HepG2 (cell line): Measurements from ENCODE around the gene SLC25A1. TPM values are rescaled to one million over a fixed set of nuclear protein-coding genes. Genes with fewer than 3 reads are reported as not detected.

Experiments used
- ATAC-seq: fragments of 200-7000 bp; cut with Tn5 transposase; 3 replicates; pipeline ENCODE4 v1.9.1; 2020; ENCODE audit warnings: mild to moderate bottlenecking, moderate library complexity
- BruUV-seq: library from RNA; stranded (reverse); fragments of 400-500 nt; replicated peaks from 2 replicates; lab custom pipeline; 2021; lab: Mats Ljungman, UMichigan
- CTCF ChIA-PET: fragments of 300-600 bp; formaldehyde crosslinking; extraction: SDS; loops from one replicate; lab custom pipeline; 2021; ENCODE audit warnings: low total read pairs, inconsistent platforms, low intra/inter-chr PET ratio; lab: Yijun Ruan, JAX
- POLR2A ChIA-PET: fragments of 350-600 bp; sonication (Branson Sonifier 250); formaldehyde crosslinking; loops from one replicate; lab custom pipeline; 2020; ENCODE audit warnings: antibody characterized with exemption, inconsistent platforms; lab: Yijun Ruan, JAX
- DNase-seq: peaks from one replicate; pipeline ENCODE4 v3.0.0-alpha.2; 2015; ENCODE audit warnings: low spot score
- FAIRE-seq: peaks from 3 replicates; lab custom pipeline; 2011; peaks lifted over from hg19 to GRCh38; lab: Jason Lieb, UNC
- H2AFZ ChIP-seq: one replicate; pipeline ENCODE4 v1.6.1; 2011; ENCODE audit warnings: low read length, inconsistent platforms
- H3K27ac ChIP-seq: fragments of 300-600 bp; 3 replicates; pipeline ENCODE4 v1.8.0; 2011; ENCODE audit warnings: mixed run types, mild to moderate bottlenecking, mixed read lengths, low read length, inconsistent platforms; ENCODE audit not compliant: insufficient read depth; ENCODE audit errors: extremely low read length
- H3K27me3 ChIP-seq, 2 experiments: fragments of 200-600 bp in 1 of 2; 2 replicates in 1 of 2; 3 replicates in 1 of 2; pipeline versions ENCODE4 v1.6.0 to v1.8.0; 2011; ENCODE audit warnings: low read length in 2 of 2, mild to moderate bottlenecking in 2 of 2, moderate library complexity in 2 of 2, inconsistent platforms in 1 of 2; ENCODE audit not compliant: insufficient read depth in 2 of 2, control insufficient read depth in 1 of 2
- H3K36me3 ChIP-seq, 2 experiments: fragments of 200-600 bp in 1 of 2; replicated peaks in 1 of 2; 2 replicates in 1 of 2; 3 replicates in 1 of 2; pipeline versions ENCODE4 v1.5.1 to v1.8.0; 2011; ENCODE audit warnings: low read length in 2 of 2, inconsistent platforms in 1 of 2; ENCODE audit not compliant: insufficient read depth in 2 of 2, control insufficient read depth in 1 of 2
- H3K4me1 ChIP-seq: 2 replicates; pipeline ENCODE4 v1.5.1; 2012; ENCODE audit warnings: low read length, inconsistent platforms; ENCODE audit not compliant: insufficient read depth
- H3K4me2 ChIP-seq: 2 replicates; pipeline ENCODE4 v1.6.0; 2011; ENCODE audit warnings: low read depth, low read length, inconsistent platforms
- H3K4me3 ChIP-seq, 3 experiments: fragments of 200-600 bp in 1 of 3; sonication (generic), shearing (Covaris generic) in 1 of 3; replicated peaks in 1 of 3; 2 replicates each; pipeline ENCODE4 v1.5.1; 2011 to 2016; ENCODE audit warnings: low read length in 3 of 3, inconsistent platforms in 2 of 3, low read depth in 2 of 3, mild to moderate bottlenecking in 2 of 3, control low read depth in 1 of 3, mixed read lengths in 1 of 3; ENCODE audit not compliant: insufficient read depth in 1 of 3
- H3K79me2 ChIP-seq: one replicate; pipeline ENCODE4 v1.6.1; 2011; ENCODE audit warnings: low read length, inconsistent platforms; ENCODE audit not compliant: insufficient read depth
- H3K9ac ChIP-seq: 2 replicates; pipeline ENCODE4 v1.6.0; 2011; ENCODE audit warnings: mild to moderate bottlenecking, low read depth, low read length, inconsistent platforms; ENCODE audit not compliant: insufficient read depth
- H3K9me3 ChIP-seq: 2 replicates; pipeline ENCODE4 v1.5.1; 2012; ENCODE audit warnings: mild to moderate bottlenecking, low read length
- H4K20me1 ChIP-seq: 2 replicates; pipeline ENCODE4 v1.6.0; 2011; ENCODE audit warnings: inconsistent platforms, mild to moderate bottlenecking, low read length, moderate library complexity; ENCODE audit not compliant: insufficient read depth
- CEBPG ChIP-seq: IDR thresholded peaks from 2 replicates; pipeline ENCODE4 v1.6.1; 2016
- JDP2 ChIP-seq: sonication (generic); formaldehyde crosslinking; IDR thresholded peaks from 2 replicates; pipeline ENCODE4 v1.8.1; 2022; ENCODE audit warnings: missing genetic modification reagents, borderline replicate concordance
- KLF6 ChIP-seq: IDR thresholded peaks from 2 replicates; pipeline ENCODE4 v1.8.0; 2016; ENCODE audit warnings: missing biosample characterization, missing genetic modification reagents
- PAWR ChIP-seq: sonication (generic); formaldehyde crosslinking; IDR thresholded peaks from 2 replicates; pipeline ENCODE4 v1.4.0; 2020; ENCODE audit warnings: missing genetic modification reagents, mild to moderate bottlenecking, borderline replicate concordance
- SRSF1 ChIP-seq: fragments of 200-400 bp; formaldehyde crosslinking; optimal IDR thresholded peaks from 2 replicates; pipeline ENCODE3; 2017; ENCODE audit warnings: mild to moderate bottlenecking, low read depth, low read length, moderate library complexity
- ZC3H13 ChIP-seq: sonication (generic); formaldehyde crosslinking; IDR thresholded peaks from 2 replicates; pipeline ENCODE4 v1.8.1; 2023; ENCODE audit warnings: mild to moderate bottlenecking, missing genetic modification reagents, moderate library complexity
- ZFP37 ChIP-seq: sonication (generic); formaldehyde crosslinking; IDR thresholded peaks from 2 replicates; pipeline ENCODE4 v1.4.0; 2020; ENCODE audit warnings: missing genetic modification reagents, borderline replicate concordance
- ZFP41 ChIP-seq: sonication (generic); formaldehyde crosslinking; IDR thresholded peaks from 2 replicates; pipeline ENCODE4 v1.4.0; 2020; ENCODE audit warnings: mild to moderate bottlenecking, missing genetic modification reagents, borderline replicate concordance
- ZFP90 ChIP-seq: sonication (generic); formaldehyde crosslinking; IDR thresholded peaks from 2 replicates; pipeline ENCODE4 v1.8.0; 2022; ENCODE audit warnings: missing genetic modification reagents, mild to moderate bottlenecking, inconsistent platforms, borderline replicate concordance
- ZNF550 ChIP-seq: sonication (generic); formaldehyde crosslinking; IDR thresholded peaks from 2 replicates; pipeline ENCODE4 v1.4.0; 2020; ENCODE audit warnings: mild to moderate bottlenecking, missing genetic modification reagents, borderline replicate concordance
- ZNF713 ChIP-seq: sonication (generic); formaldehyde crosslinking; IDR thresholded peaks from 2 replicates; pipeline ENCODE4 v1.4.0; 2020; ENCODE audit warnings: mild to moderate bottlenecking, missing genetic modification reagents
- WGBS: methylation state at CpG from one replicate; pipeline ENCODE4 v1.1.6; 2017; ENCODE audit warnings: low lambda C conversion rate; 5-methylcytosine and 5-hydroxymethylcytosine counted together
- in situ Hi-C: cut with HindIII; loops from 2 replicates; pipeline ENCODE4 v1.10.0; 2017; ENCODE audit warnings: low pct_unique_long_range_greater_than_20kb; ENCODE audit not compliant: extremely low pct_ligation_motif_present
- intact Hi-C: fragments of 100-400 bp; cut with micrococcal nuclease; formaldehyde crosslinking; loops from one replicate; pipeline ENCODE4 v1.10.0; 2022; ENCODE audit not compliant: unreplicated experiment
- polyA plus RNA-seq, 8 experiments: library from polyadenylated mRNA; depleted of rRNA in 3 of 8; stranded (reverse) in 7 of 8; unstranded in 1 of 8; fragments of >200 nt; fragmentation: Illumina TruSeq in 4 of 8; extraction: Trizol in 4 of 8; gene quantifications; 2 replicates each; pipeline versions ENCODE4 v1.2.1 to v1.2.3, GENCODE V29; 2011 to 2016; ENCODE audit warnings: low read depth in 4 of 8, missing spikeins in 1 of 8, mixed read lengths in 1 of 8; ENCODE audit not compliant: insufficient read depth in 1 of 8
- total RNA-seq, 5 experiments: library from RNA; depleted of rRNA; stranded (reverse); fragments of >200 nt; fragmentation: Illumina TruSeq; extraction: Trizol; gene quantifications; 2 replicates each; pipeline ENCODE4 v1.2.3, GENCODE V29; 2016; ENCODE audit warnings: low read depth in 1 of 5
- TF ChIP-seq, protein P1 (sequence below): sonication (generic); formaldehyde crosslinking; IDR thresholded peaks from 2 replicates; pipeline ENCODE4 v1.9.0; 2021; ENCODE audit warnings: mild to moderate bottlenecking, missing genetic modification reagents
- TF ChIP-seq, protein P2 (sequence below): sonication (generic); formaldehyde crosslinking; IDR thresholded peaks from 2 replicates; pipeline ENCODE4 v1.4.0; 2020; ENCODE audit warnings: missing genetic modification reagents
- TF ChIP-seq, protein P3 (sequence below): sonication (generic); formaldehyde crosslinking; IDR thresholded peaks from 2 replicates; pipeline ENCODE4 v1.4.0; 2020; ENCODE audit warnings: missing genetic modification reagents; ENCODE audit errors: not compliant biosample characterization
- TF ChIP-seq, protein P4 (sequence below): sonication (generic); formaldehyde crosslinking; IDR thresholded peaks from 2 replicates; pipeline ENCODE4 v1.8.1; 2023; ENCODE audit warnings: mild to moderate bottlenecking, inconsistent platforms, moderate library complexity, missing genetic modification reagents, borderline replicate concordance

The SLC25A1 gene
- total and polyA plus RNA-seq, 2 of the 13 experiments (the other 11 are each of a cell fraction or from before 2014, with no cell fraction given), result 49.4 to 161 TPM

DNA sequence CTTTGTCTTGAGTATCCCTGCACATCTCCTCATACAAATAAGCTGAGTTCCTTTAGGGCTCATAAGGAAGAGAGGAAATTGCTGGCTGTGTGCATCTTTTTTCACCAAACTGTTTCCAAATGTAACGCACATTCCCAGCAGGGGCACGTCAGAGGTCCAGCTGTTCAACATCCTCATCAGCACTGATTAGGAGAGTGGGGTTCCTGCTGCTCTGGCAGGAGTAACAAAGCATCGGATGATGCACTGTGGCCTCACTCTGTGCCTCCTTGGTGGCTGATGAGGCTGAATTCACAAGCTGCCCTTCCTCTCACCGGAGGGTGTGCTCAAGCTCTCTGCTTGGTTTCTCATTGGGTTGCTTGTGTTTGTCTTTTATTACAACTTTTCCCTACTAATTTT, 35.5 kb upstream of the SLC25A1 start:
- POLR2A ChIA-PET, result no interaction called here
- in situ Hi-C loops, result no loop called here
- Histone ChIP-seq H3K36me3 (peaks cover 6 to 17% of the 10 kb centered on the region in 2 experiments; a peak in 4 of 5 replicates), H3K79me2 (no peaks in the 10 kb centered on the region), H3K27me3 (no peaks in the 10 kb centered on the region), H3K4me2 (no peak overlapping the region), H2AFZ (no peak overlapping the region), H3K4me1 (peaks cover 18% of the 10 kb centered on the region), H3K27ac (no peak overlapping the region), H4K20me1 (no peaks in the 10 kb centered on the region), H3K9ac (no peak overlapping the region), H3K9me3 (no peaks in the 10 kb centered on the region), H3K4me3 (no peak overlapping the region)
- WGBS, result 100% methylated on average over 4 of the region's 4 CpGs
- intact Hi-C loops, result no loop called here
- CTCF ChIA-PET, result no interaction called here
- FAIRE-seq (no peak), DNase-seq (no peak), ATAC-seq (no peak)
- no TSS peak for BruUV-seq
- no peak for TF ChIP-seq JDP2
- TF ChIP-seq ZFP41 (CRISPR knock-in tag), result no peak
- TF ChIP-seq KLF6, result no peak
- TF ChIP-seq ZNF713 (CRISPR knock-in tag), result no peak
- TF ChIP-seq CEBPG, result no peak
- no peak for TF ChIP-seq ZC3H13 (CRISPR knock-in tag)
- no peak for TF ChIP-seq ZNF550 (CRISPR knock-in tag)
- TF ChIP-seq, protein P1, sequence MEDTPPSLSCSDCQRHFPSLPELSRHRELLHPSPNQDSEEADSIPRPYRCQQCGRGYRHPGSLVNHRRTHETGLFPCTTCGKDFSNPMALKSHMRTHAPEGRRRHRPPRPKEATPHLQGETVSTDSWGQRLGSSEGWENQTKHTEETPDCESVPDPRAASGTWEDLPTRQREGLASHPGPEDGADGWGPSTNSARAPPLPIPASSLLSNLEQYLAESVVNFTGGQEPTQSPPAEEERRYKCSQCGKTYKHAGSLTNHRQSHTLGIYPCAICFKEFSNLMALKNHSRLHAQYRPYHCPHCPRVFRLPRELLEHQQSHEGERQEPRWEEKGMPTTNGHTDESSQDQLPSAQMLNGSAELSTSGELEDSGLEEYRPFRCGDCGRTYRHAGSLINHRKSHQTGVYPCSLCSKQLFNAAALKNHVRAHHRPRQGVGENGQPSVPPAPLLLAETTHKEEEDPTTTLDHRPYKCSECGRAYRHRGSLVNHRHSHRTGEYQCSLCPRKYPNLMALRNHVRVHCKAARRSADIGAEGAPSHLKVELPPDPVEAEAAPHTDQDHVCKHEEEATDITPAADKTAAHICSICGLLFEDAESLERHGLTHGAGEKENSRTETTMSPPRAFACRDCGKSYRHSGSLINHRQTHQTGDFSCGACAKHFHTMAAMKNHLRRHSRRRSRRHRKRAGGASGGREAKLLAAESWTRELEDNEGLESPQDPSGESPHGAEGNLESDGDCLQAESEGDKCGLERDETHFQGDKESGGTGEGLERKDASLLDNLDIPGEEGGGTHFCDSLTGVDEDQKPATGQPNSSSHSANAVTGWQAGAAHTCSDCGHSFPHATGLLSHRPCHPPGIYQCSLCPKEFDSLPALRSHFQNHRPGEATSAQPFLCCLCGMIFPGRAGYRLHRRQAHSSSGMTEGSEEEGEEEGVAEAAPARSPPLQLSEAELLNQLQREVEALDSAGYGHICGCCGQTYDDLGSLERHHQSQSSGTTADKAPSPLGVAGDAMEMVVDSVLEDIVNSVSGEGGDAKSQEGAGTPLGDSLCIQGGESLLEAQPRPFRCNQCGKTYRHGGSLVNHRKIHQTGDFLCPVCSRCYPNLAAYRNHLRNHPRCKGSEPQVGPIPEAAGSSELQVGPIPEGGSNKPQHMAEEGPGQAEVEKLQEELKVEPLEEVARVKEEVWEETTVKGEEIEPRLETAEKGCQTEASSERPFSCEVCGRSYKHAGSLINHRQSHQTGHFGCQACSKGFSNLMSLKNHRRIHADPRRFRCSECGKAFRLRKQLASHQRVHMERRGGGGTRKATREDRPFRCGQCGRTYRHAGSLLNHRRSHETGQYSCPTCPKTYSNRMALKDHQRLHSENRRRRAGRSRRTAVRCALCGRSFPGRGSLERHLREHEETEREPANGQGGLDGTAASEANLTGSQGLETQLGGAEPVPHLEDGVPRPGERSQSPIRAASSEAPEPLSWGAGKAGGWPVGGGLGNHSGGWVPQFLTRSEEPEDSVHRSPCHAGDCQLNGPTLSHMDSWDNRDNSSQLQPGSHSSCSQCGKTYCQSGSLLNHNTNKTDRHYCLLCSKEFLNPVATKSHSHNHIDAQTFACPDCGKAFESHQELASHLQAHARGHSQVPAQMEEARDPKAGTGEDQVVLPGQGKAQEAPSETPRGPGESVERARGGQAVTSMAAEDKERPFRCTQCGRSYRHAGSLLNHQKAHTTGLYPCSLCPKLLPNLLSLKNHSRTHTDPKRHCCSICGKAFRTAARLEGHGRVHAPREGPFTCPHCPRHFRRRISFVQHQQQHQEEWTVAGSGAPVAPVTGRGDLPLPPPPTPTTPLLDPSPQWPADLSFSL, result no peak
- TF ChIP-seq, protein P2, sequence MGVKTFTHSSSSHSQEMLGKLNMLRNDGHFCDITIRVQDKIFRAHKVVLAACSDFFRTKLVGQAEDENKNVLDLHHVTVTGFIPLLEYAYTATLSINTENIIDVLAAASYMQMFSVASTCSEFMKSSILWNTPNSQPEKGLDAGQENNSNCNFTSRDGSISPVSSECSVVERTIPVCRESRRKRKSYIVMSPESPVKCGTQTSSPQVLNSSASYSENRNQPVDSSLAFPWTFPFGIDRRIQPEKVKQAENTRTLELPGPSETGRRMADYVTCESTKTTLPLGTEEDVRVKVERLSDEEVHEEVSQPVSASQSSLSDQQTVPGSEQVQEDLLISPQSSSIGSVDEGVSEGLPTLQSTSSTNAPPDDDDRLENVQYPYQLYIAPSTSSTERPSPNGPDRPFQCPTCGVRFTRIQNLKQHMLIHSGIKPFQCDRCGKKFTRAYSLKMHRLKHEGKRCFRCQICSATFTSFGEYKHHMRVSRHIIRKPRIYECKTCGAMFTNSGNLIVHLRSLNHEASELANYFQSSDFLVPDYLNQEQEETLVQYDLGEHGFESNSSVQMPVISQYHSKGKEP (CRISPR knock-in tag), result no peak
- TF ChIP-seq, protein P3, sequence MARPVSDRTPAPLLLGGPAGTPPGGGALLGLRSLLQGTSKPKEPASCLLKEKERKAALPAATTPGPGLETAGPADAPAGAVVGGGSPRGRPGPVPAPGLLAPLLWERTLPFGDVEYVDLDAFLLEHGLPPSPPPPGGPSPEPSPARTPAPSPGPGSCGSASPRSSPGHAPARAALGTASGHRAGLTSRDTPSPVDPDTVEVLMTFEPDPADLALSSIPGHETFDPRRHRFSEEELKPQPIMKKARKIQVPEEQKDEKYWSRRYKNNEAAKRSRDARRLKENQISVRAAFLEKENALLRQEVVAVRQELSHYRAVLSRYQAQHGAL (CRISPR knock-in tag), result no peak
- TF ChIP-seq ZFP37 (CRISPR knock-in tag), result no peak
- TF ChIP-seq, protein P4, sequence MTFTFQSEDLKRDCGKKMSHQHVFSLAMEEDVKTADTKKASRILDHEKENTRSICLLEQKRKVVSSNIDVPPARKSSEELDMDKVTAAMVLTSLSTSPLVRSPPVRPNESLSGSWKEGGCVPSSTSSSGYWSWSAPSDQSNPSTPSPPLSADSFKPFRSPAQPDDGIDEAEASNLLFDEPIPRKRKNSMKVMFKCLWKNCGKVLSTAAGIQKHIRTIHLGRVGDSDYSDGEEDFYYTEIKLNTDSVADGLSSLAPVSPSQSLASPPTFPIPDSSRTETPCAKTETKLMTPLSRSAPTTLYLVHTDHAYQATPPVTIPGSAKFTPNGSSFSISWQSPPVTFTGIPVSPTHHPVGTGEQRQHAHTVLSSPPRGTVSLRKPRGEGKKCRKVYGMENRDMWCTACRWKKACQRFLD (CRISPR knock-in tag), result no peak
- TF ChIP-seq PAWR (CRISPR knock-in tag), result no peak
- no peak for TF ChIP-seq SRSF1
- no peak for TF ChIP-seq ZFP90
